ENCODE data around the gene COLEC12.

Gene COLEC12

GRCh38 chr18:507636-508035, 7.1 kb upstream of the COLEC12 start:
- Histone ChIP-seq H3K9me2 (replicated peaks; ENCODE audit: insufficient read depth, low read length) (no peaks in the 10 kb centered on the region), H3K79me2 (ENCODE audit: insufficient read depth, low read length) (no peaks in the 10 kb centered on the region), H3K9ac (ENCODE audit: low read length) (no peak overlapping the region), H4K20me1 (ENCODE audit: low read depth, low read length) (no peaks in the 10 kb centered on the region), H3K36me3 (ENCODE audit: low read length) (no peaks in the 10 kb centered on the region), H3K9me3 (ENCODE audit: insufficient read depth, low read length) (no peaks in the 10 kb centered on the region), H3K27ac (ENCODE audit: low read depth, low read length) (no peak overlapping the region), H3F3A (ENCODE audit: insufficient read depth) (no peaks in the 10 kb centered on the region), H2AFZ (ENCODE audit: low read depth, low read length, severe bottlenecking) (no peak overlapping the region), H3K27me3 (ENCODE audit: low read length) (no peaks in the 10 kb centered on the region), H3K4me3 (ENCODE audit: insufficient read depth, low read length, poor library complexity, severe bottlenecking) (no peak overlapping the region), H3K4me2 (ENCODE audit: low read depth, low read length, poor library complexity, severe bottlenecking) (no peak overlapping the region)
- TF ChIP-seq EZH2phosphoT487 (conservative IDR thresholded peaks at IDR 0.05; ENCODE audit: low read length) = no peak
- TF ChIP-seq CTCF (IDR thresholded peaks at IDR 0.05; ENCODE audit: insufficient read depth, low read length, poor library complexity, severe bottlenecking) = no peak

DNA sequence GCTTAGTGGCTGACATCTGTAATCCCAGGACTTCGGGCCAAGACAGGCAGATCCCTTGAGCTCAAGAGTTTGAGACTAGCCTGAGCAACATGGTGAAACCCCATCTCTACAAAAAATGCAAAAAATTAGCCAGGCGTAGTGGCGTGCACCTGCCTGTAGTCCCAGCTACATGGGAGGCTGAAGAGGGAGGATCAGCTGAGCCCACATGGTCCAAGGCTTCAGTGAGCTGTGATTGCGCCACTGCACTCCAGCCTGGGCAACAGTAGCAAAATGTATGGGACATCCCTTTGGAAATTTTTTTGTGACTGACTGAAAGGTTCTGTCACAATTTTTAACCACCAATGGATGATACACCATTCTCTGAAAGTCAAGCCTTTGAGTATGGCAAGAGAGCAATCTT, 6.3 kb upstream of the COLEC12 start:
- Histone ChIP-seq H3K4me2 (ENCODE audit: low read depth, low read length, poor library complexity, severe bottlenecking) (no peak overlapping the region), H3K79me2 (ENCODE audit: insufficient read depth, low read length) (no peaks in the 10 kb centered on the region), H3K9ac (ENCODE audit: low read length) (no peak overlapping the region), H3K27me3 (ENCODE audit: low read length) (no peaks in the 10 kb centered on the region), H3K27ac (ENCODE audit: low read depth, low read length) (no peak overlapping the region), H2AFZ (ENCODE audit: low read depth, low read length, severe bottlenecking) (no peak overlapping the region), H3K4me3 (ENCODE audit: insufficient read depth, low read length, poor library complexity, severe bottlenecking) (no peak overlapping the region), H3K9me2 (replicated peaks; ENCODE audit: insufficient read depth, low read length) (no peaks in the 10 kb centered on the region), H4K20me1 (ENCODE audit: low read depth, low read length) (no peaks in the 10 kb centered on the region), H3K9me3 (ENCODE audit: insufficient read depth, low read length) (no peaks in the 10 kb centered on the region), H3K36me3 (ENCODE audit: low read length) (no peaks in the 10 kb centered on the region), H3F3A (ENCODE audit: insufficient read depth) (no peaks in the 10 kb centered on the region)
- TF ChIP-seq CTCF (IDR thresholded peaks at IDR 0.05; ENCODE audit: insufficient read depth, low read length, poor library complexity, severe bottlenecking) (no peak), EZH2phosphoT487 (conservative IDR thresholded peaks at IDR 0.05; ENCODE audit: low read length) (no peak)

GRCh38 chr18:506264-506663, 5.8 kb upstream of the COLEC12 start:
- Histone ChIP-seq H3K27me3 (ENCODE audit: low read length) (no peaks in the 10 kb centered on the region), H4K20me1 (ENCODE audit: low read depth, low read length) (no peaks in the 10 kb centered on the region), H3K79me2 (ENCODE audit: insufficient read depth, low read length) (no peaks in the 10 kb centered on the region), H3K9ac (ENCODE audit: low read length) (no peak overlapping the region), H3K4me3 (ENCODE audit: insufficient read depth, low read length, poor library complexity, severe bottlenecking) (no peak overlapping the region), H3K36me3 (ENCODE audit: low read length) (no peaks in the 10 kb centered on the region), H2AFZ (ENCODE audit: low read depth, low read length, severe bottlenecking) (no peak overlapping the region), H3K27ac (ENCODE audit: low read depth, low read length) (no peak overlapping the region), H3K4me2 (ENCODE audit: low read depth, low read length, poor library complexity, severe bottlenecking) (no peak overlapping the region), H3K9me2 (replicated peaks; ENCODE audit: insufficient read depth, low read length) (no peaks in the 10 kb centered on the region), H3K9me3 (ENCODE audit: insufficient read depth, low read length) (no peaks in the 10 kb centered on the region), H3F3A (ENCODE audit: insufficient read depth) (no peaks in the 10 kb centered on the region)
- TF ChIP-seq EZH2phosphoT487 (conservative IDR thresholded peaks at IDR 0.05; ENCODE audit: low read length) (no peak), CTCF (IDR thresholded peaks at IDR 0.05; ENCODE audit: insufficient read depth, low read length, poor library complexity, severe bottlenecking) (no peak)
